ENCODE data around the gene STH.

DNA sequence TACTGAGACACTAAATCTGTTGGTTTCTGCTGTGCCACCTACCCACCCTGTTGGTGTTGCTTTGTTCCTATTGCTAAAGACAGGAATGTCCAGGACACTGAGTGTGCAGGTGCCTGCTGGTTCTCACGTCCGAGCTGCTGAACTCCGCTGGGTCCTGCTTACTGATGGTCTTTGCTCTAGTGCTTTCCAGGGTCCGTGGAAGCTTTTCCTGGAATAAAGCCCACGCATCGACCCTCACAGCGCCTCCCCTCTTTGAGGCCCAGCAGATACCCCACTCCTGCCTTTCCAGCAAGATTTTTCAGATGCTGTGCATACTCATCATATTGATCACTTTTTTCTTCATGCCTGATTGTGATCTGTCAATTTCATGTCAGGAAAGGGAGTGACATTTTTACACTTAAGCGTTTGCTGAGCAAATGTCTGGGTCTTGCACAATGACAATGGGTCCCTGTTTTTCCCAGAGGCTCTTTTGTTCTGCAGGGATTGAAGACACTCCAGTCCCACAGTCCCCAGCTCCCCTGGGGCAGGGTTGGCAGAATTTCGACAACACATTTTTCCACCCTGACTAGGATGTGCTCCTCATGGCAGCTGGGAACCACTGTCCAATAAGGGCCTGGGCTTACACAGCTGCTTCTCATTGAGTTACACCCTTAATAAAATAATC lies 14.6 kb downstream of the STH start:
- TF ChIP-seq PML (IDR thresholded peaks at IDR 0.05; ENCODE audit: low read length) (no peak), PURB (CRISPR knock-in tag; IDR thresholded peaks at IDR 0.05; ENCODE audit: low read depth) (no peak), TEAD4 (IDR thresholded peaks at IDR 0.05; ENCODE audit: low read length) (no peak), TEAD4 (CRISPR knock-in tag; IDR thresholded peaks at IDR 0.05; ENCODE audit: borderline replicate concordance) (no peak)

Measured in K562 (cell line).